ENCODE measurements around the gene RNF38. TPM values are rescaled to one million over a fixed set of nuclear protein-coding genes. Genes with fewer than 3 reads are reported as not detected.
A peak's percentile ranks its signal among the peaks of the same experiment; 100 is the strongest.

Gene RNF38
- total and polyA plus RNA-seq, 9 of the 15 experiments (the other 6 are each of a cell fraction or from before 2014, with no cell fraction given): 1.6 to 9.8 (median 4.5) TPM

DNA sequence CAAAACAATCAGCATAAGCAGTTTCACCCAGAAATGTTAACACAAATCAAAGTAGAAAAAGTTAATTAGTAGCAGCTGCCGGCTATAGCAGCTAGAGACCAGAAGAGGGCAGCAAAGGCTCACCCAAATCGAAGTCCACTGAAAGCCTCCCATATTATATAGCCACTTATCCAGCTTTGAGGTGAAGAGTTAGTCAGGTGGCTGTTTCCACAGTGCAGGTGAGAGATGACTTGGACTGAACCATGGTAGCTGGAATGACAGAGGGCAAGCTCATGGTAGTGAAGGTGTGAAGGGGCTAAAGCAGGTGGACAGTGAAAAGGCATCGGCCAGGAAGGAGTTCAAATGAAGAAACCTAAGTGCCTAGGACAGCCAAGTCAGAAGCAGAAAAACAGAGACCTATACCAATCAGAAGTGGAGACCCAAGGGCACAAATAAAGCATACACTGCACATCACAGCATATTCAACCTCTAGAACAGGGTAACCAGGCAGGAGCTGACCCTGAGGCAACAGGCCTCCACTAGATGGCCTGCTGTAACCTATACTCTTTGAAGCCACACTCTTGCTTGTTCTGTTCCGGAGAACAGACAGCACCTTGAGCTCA lies 7.2 kb upstream of the RNF38 start (continued):
- TF ChIP-seq, protein P1, sequence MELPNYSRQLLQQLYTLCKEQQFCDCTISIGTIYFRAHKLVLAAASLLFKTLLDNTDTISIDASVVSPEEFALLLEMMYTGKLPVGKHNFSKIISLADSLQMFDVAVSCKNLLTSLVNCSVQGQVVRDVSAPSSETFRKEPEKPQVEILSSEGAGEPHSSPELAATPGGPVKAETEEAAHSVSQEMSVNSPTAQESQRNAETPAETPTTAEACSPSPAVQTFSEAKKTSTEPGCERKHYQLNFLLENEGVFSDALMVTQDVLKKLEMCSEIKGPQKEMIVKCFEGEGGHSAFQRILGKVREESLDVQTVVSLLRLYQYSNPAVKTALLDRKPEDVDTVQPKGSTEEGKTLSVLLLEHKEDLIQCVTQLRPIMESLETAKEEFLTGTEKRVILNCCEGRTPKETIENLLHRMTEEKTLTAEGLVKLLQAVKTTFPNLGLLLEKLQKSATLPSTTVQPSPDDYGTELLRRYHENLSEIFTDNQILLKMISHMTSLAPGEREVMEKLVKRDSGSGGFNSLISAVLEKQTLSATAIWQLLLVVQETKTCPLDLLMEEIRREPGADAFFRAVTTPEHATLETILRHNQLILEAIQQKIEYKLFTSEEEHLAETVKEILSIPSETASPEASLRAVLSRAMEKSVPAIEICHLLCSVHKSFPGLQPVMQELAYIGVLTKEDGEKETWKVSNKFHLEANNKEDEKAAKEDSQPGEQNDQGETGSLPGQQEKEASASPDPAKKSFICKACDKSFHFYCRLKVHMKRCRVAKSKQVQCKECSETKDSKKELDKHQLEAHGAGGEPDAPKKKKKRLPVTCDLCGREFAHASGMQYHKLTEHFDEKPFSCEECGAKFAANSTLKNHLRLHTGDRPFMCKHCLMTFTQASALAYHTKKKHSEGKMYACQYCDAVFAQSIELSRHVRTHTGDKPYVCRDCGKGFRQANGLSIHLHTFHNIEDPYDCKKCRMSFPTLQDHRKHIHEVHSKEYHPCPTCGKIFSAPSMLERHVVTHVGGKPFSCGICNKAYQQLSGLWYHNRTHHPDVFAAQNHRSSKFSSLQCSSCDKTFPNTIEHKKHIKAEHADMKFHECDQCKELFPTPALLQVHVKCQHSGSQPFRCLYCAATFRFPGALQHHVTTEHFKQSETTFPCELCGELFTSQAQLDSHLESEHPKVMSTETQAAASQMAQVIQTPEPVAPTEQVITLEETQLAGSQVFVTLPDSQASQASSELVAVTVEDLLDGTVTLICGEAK (IDR thresholded peaks at IDR 0.05): no peak
- TF ChIP-seq, protein P1 (CRISPR knock-in tag; IDR thresholded peaks at IDR 0.05): no peak
- TF ChIP-seq FOXP1 (CRISPR knock-in tag; IDR thresholded peaks at IDR 0.05) (no peak), RAD21 (CRISPR knock-in tag; conservative IDR thresholded peaks at IDR 0.05 in 1 of 2, IDR thresholded peaks at IDR 0.05 in 1 of 2) (peak; percentile 73 to 78), HCFC1 (IDR thresholded peaks at IDR 0.05; ENCODE audit: low read depth, low read length) (0 out of 2 replicates have a peak, but pooled peaks have one; percentile 7), ARID2 (IDR thresholded peaks at IDR 0.05) (0 out of 2 replicates have a peak, but pooled peaks have one; percentile 40), ILF3 (IDR thresholded peaks at IDR 0.05; ENCODE audit: borderline replicate concordance) (no peak), NFIX (CRISPR knock-in tag; IDR thresholded peaks at IDR 0.05; ENCODE audit: low read depth) (no peak), ZNF384 (IDR thresholded peaks at IDR 0.05; ENCODE audit: low read depth, low read length) (0 out of 2 replicates have a peak, but pooled peaks have one; percentile 8)
- TF ChIP-seq, protein P2, sequence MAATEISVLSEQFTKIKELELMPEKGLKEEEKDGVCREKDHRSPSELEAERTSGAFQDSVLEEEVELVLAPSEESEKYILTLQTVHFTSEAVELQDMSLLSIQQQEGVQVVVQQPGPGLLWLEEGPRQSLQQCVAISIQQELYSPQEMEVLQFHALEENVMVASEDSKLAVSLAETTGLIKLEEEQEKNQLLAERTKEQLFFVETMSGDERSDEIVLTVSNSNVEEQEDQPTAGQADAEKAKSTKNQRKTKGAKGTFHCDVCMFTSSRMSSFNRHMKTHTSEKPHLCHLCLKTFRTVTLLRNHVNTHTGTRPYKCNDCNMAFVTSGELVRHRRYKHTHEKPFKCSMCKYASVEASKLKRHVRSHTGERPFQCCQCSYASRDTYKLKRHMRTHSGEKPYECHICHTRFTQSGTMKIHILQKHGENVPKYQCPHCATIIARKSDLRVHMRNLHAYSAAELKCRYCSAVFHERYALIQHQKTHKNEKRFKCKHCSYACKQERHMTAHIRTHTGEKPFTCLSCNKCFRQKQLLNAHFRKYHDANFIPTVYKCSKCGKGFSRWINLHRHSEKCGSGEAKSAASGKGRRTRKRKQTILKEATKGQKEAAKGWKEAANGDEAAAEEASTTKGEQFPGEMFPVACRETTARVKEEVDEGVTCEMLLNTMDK (IDR thresholded peaks at IDR 0.05; ENCODE audit: borderline replicate concordance, insufficient read depth, low read depth, low read length, poor library complexity, severe bottlenecking): peak; percentile 34
- TF ChIP-seq, protein P3, sequence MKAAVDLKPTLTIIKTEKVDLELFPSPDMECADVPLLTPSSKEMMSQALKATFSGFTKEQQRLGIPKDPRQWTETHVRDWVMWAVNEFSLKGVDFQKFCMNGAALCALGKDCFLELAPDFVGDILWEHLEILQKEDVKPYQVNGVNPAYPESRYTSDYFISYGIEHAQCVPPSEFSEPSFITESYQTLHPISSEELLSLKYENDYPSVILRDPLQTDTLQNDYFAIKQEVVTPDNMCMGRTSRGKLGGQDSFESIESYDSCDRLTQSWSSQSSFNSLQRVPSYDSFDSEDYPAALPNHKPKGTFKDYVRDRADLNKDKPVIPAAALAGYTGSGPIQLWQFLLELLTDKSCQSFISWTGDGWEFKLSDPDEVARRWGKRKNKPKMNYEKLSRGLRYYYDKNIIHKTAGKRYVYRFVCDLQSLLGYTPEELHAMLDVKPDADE (conservative IDR thresholded peaks at IDR 0.05; ENCODE audit: control insufficient read depth, low read depth, low read length): no peak
- TF ChIP-seq, protein P4, sequence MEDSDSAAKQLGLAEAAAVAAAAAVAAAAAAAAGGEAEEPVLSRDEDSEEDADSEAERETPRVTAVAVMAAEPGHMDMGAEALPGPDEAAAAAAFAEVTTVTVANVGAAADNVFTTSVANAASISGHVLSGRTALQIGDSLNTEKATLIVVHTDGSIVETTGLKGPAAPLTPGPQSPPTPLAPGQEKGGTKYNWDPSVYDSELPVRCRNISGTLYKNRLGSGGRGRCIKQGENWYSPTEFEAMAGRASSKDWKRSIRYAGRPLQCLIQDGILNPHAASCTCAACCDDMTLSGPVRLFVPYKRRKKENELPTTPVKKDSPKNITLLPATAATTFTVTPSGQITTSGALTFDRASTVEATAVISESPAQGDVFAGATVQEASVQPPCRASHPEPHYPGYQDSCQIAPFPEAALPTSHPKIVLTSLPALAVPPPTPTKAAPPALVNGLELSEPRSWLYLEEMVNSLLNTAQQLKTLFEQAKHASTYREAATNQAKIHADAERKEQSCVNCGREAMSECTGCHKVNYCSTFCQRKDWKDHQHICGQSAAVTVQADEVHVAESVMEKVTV (CRISPR knock-in tag; IDR thresholded peaks at IDR 0.05): peak; percentile 58

Data from K562 (cell line).